ENCODE measurements around the gene PLAAT3. TPM values are rescaled to one million over a fixed set of nuclear protein-coding genes. Genes with fewer than 3 reads are reported as not detected.
"Not testable (repeated sequence)": the region's sequence is repeated elsewhere in the genome, so short reads cannot be mapped to it uniquely, and the experiment has no call there.

Gene PLAAT3
- total RNA-seq, 1 experiment from 2014 or later = 60.1 TPM

GRCh38 chr11:63537293-63538101, 76.7 kb downstream of the PLAAT3 start:
- peak; percentile 27 for DNase-seq (ENCODE audit: low spot score)

- peak; percentile 42 for DNase-seq (ENCODE audit: low spot score)
These were observed 77.5 kb downstream of the PLAAT3 start, which contains the start of gene PLAAT4 for GRCh38 chr11:63536669-63537292. Gene PLAAT4 (plus strand): TSS chr11:63536808. CDS start chr11:63536869, 61 bp downstream.

GRCh38 chr11:63535734-63536133, 78.5 kb downstream of the PLAAT3 start:
- no peak for DNase-seq (ENCODE audit: low spot score)

DNA sequence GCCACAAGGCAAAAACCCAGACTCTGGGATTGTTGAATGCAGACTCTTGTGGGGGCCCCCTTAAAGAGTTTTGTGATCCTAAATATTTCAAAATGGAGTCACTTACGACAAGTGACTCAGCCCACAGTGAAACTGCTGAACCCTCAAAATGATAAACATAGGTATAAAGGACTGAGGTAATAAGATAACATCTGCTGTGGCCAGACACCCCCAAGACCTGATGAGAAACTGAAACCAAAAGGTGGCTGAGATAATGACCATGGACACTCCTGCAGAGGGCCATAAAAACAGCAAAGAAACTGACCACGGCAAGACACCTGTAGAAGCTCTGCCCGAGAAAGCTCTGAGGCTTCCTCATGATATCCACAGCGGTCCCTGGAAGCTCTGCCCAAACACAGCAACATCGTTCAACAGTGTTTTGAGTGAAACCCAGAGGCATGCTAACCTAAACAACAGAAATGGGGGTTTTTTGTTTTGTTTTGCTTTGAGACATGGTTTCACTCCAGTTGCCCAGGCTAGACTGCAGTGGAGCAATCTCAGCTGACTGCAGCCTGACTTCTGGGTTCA, 79.3 kb downstream of the PLAAT3 start:
- no peak for DNase-seq (ENCODE audit: low spot score)

GRCh38 chr11:63534076-63534475, 80.2 kb downstream of the PLAAT3 start:
- DNase-seq (ENCODE audit: low spot score) = no peak

DNA sequence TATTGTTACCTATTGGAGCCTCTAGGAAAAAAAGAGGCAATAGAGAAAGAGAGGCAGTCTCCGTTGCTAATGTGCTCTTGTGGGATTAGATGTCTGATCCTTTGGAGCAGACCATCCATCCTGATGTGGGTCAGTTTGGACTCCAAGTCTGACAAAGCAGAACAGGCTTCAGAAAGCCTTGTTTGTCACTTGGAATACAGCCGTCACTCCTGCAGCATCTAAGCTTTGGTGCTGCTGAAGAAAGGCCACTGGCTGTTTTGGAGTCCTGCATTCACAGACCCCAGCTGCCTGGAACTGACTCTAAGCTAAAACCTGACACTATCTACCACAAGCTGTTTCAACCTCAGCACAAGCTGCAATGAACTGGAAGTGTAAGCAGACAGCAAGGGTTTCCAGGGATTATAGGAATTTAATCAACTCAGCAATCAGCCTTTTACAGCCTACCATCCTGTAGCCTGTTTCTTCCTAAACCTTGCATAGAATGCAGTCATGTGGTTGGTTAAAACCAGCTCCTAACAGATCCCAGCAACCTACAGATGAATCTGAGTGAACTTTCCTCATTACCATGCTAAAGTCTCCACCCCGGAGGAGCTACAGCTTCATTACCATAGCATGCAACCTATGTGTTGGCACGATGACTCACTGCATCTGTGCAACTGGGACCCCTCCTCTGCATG, 81.3 kb downstream of the PLAAT3 start:
- DNase-seq (ENCODE audit: low spot score) = no peak

DNA sequence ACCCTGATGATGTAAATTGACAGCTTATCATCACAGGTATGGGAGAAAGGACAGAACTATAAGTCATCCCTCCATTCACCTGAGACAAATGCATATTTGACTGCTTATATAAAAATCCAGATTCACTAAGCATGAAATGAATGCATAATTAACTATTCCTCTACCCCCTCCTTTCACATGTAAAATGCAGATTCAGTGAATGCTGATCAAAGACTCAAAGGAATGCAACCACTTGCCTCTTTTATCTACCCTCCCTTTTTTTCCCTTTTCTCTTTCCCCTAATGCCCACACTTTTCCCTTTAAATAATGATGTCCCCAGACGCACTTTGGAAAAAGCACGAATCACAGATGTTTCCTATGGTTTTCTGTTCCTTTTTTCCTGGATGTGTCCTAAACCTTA, 82.1 kb downstream of the PLAAT3 start:
- no peak for DNase-seq (ENCODE audit: low spot score)

GRCh38 chr11:63531074-63531792, 83.0 kb downstream of the PLAAT3 start:
- peak; percentile 78 for DNase-seq (ENCODE audit: low spot score)

- no peak for DNase-seq (ENCODE audit: low spot score)
These were observed 84.2 kb downstream of the PLAAT3 start for GRCh38 chr11:63530021-63530420.

DNA sequence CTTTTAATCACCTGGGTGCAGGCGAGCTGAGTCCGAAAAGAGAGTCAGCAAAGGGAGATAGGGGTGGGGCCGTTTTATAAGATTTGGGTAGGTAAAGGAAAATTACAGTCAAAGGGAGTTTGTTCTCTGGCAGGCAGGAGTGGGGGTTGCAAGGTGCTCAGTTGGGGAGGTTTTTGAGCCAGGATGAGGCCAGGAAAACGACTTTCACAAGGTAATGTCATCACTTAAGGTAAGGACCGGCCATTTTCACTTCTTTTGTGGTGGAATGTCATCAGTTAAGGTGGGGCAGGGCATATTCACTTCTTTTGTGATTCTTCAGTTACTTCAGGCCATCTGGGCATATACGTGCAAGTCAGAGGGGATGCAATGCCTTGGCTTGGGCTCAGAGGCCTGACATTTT, 84.9 kb downstream of the PLAAT3 start:
- DNase-seq (ENCODE audit: low spot score) = not testable (repeated sequence)

GRCh38 chr11:63528729-63529278, 85.4 kb downstream of the PLAAT3 start:
- not testable (repeated sequence) for DNase-seq (ENCODE audit: low spot score)

DNA sequence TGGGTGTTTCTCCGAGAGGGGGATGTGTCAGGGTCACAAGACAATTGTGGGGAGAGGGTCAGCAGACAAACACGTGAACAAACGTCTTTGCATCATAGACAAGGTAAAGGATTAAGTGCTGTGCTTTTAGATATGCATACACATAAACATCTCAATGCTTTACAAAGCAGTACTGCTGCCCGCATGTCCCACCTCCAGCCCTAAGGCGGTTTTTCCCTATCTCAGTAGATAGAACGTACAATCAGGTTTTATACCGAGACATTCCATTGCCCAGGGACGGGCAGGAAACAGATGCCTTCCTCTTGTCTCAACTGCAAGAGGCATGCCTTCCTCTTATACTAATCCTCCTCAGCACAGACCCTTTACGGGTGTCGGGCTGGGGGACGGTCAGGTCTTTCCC, 86.1 kb downstream of the PLAAT3 start:
- not testable (repeated sequence) for DNase-seq (ENCODE audit: low spot score)

GRCh38 chr11:63527667-63528066, 86.6 kb downstream of the PLAAT3 start:
- no peak for DNase-seq (ENCODE audit: low spot score)

Other genes with a start within 250 kb of the PLAAT3 start
- gene SLC22A9, start 244.6 kb downstream of the PLAAT3 start, total RNA-seq (2014; rRNA removed; shearing (Covaris generic)) = not detected in 2 replicates
- gene PLAAT5, start 123.3 kb downstream of the PLAAT3 start, total RNA-seq (2014; rRNA removed; shearing (Covaris generic)) = not detected in 2 replicates
- gene LGALS12, start 108.3 kb downstream of the PLAAT3 start, total RNA-seq (2014; rRNA removed; shearing (Covaris generic)) = not detected in 2 replicates
- gene PLAAT4, start 77.6 kb downstream of the PLAAT3 start, total RNA-seq (2014; rRNA removed; shearing (Covaris generic)) = 11.9 and 22.4 TPM in 2 replicates
- 0.28 TPM in 1 of 2 replicates, not detected in the other for gene PLAAT2, start 51.1 kb downstream of the PLAAT3 start, total RNA-seq (2014; rRNA removed; shearing (Covaris generic))
- 111 and 121 TPM in 2 replicates for gene ATL3, start 56.9 kb upstream of the PLAAT3 start, total RNA-seq (2014; rRNA removed; shearing (Covaris generic))
- gene RTN3, start 67.1 kb upstream of the PLAAT3 start, total RNA-seq (2014; rRNA removed; shearing (Covaris generic)) = 79.0 and 79.3 TPM in 2 replicates
- 6.2 and 8.5 TPM in 2 replicates for gene ZFTA, start 154.3 kb upstream of the PLAAT3 start, total RNA-seq (2014; rRNA removed; shearing (Covaris generic))
- 23.0 and 40.1 TPM in 2 replicates for gene SPINDOC, start 199.0 kb upstream of the PLAAT3 start, total RNA-seq (2014; rRNA removed; shearing (Covaris generic))
- 14.8 TPM in 2 replicates for gene MARK2, start 224.7 kb upstream of the PLAAT3 start, total RNA-seq (2014; rRNA removed; shearing (Covaris generic))

All from A172 (cell line).